EH (cell line): ENCODE data around the gene PNPLA1.

Experiments used
- DNase-seq: peaks from one replicate; pipeline ENCODE4 v3.0.0-alpha.2; 2015; ENCODE audit warnings: low read depth

Gene PNPLA1, protein sequence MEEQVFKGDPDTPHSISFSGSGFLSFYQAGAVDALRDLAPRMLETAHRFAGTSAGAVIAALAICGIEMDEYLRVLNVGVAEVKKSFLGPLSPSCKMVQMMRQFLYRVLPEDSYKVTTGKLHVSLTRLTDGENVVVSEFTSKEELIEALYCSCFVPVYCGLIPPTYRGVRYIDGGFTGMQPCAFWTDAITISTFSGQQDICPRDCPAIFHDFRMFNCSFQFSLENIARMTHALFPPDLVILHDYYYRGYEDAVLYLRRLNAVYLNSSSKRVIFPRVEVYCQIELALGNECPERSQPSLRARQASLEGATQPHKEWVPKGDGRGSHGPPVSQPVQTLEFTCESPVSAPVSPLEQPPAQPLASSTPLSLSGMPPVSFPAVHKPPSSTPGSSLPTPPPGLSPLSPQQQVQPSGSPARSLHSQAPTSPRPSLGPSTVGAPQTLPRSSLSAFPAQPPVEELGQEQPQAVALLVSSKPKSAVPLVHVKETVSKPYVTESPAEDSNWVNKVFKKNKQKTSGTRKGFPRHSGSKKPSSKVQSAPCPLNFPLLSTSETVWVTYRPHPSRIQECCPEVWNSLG

DNA sequence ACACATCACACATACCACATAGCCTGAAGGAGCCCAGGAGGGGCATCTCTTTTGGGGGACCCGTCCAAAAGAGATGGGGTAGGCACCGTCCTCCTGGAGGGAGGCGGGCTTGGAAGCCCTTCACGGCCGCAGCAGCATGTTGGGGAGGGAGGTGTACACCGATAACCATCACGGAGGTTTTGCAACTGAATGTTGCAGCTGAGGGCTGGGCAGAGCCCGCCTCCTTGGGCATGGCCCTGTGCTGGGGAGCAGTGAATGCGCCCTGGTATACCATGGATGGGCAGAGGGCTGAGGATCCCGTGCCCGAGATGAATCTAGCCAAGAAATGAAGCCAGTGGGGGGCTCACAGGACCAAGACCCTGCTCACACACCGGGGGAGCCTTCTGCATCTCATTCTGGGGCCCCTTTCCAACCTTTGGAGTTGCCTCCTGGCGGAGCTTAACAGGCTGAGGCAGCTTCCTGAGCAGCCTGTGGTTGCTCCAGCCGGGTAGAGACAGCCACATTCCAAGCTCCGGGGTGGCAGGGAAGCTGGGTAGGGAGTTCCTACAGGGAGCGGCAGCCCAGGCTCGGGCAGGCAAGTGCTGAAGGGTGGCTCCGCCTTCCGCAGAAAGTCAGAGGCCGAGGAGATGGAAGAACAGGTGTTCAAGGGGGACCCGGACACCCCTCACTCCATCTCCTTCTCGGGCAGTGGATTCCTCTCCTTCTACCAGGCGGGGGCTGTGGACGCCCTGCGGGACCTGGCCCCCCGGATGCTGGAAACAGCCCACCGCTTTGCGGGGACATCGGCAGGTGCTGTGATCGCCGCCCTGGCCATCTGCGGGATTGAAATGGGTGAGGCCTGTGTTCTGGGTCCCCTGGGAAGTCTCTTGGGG lies at the start of gene PNPLA1:
Gene PNPLA1 (plus strand): TSS at position 227 of the 872 bp plus-strand sequence. CDS start 400 bp downstream, at position 627.
- DNase-seq = no peak

DNA sequence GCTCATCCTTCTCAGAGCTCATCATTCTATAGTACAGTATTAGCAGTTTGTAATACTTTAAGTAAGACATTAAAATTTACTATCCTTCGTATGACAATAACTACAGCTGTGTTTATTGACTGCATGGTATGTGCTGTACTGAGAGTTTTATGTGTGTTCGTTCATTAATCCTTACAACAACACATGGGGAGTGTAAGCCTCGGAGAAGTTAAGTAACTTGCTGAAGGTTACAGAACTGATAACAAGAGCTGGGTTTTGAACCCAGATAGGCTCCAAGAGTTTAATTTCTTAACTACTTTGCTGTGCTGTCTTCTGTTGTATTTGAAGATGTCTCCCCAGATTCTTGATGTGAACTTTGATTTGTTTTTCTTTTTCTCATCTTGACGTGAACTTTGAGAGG lies 49.6 kb upstream of the PNPLA1 start:
- no peak for DNase-seq

DNA sequence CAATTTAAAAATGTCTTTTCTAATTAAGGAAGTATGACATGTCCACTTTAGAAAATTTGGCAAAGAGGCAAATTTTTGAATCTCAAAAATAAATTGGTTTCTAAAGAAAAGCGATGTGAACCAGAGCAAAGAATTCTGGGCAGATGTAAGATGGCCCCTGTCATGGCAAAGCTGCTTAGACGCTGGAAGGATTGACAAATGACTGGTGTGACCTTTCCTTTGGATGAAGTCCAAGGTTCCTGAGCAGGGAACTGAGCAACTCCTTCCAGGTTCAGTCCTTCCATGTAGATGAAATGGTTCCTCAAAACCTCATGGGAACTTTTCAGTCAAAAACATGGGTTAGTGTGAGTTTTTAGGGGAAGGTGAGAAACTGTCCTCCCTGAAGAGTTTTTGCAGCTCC lies 48.2 kb upstream of the PNPLA1 start:
- no peak for DNase-seq

DNA sequence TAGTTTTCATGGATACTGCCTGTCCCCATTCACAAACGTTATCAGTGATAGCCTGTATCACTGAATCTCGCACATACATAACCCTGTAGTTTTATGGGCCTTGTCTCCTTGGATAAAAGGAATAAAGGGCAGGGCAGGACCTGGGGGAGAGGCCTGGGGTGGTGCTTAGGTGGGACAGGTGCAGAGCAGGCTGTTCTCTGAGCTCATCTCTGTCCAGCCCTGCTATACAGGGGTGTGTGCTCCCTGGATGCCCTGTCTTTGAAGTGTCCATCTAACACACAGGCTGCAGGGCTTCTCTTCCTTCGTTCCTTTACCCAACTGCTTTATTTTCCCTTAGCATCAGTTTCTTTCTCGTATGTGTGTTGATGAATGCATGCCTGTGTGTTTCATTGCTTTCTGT lies 46.9 kb upstream of the PNPLA1 start:
- no peak for DNase-seq

DNA sequence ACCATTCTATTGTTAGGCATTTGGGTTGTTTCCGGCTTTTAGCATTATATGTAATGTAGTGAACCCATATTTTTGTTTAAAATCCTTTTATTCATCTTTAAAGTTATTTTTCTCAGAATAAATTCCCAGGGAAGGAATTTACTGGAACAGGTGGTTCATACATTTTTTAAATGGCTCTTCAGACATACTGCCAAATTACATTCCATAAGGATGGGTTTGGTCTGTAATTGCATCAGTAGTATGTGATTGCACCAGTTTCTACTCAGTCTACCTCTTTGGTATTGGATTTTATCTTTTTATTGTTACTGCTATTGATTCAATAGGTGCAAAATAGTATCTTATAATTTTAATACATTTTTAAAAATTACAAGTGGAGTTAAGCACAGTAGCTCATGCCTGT lies 46.2 kb upstream of the PNPLA1 start:
- peak; percentile 11 for DNase-seq

DNA sequence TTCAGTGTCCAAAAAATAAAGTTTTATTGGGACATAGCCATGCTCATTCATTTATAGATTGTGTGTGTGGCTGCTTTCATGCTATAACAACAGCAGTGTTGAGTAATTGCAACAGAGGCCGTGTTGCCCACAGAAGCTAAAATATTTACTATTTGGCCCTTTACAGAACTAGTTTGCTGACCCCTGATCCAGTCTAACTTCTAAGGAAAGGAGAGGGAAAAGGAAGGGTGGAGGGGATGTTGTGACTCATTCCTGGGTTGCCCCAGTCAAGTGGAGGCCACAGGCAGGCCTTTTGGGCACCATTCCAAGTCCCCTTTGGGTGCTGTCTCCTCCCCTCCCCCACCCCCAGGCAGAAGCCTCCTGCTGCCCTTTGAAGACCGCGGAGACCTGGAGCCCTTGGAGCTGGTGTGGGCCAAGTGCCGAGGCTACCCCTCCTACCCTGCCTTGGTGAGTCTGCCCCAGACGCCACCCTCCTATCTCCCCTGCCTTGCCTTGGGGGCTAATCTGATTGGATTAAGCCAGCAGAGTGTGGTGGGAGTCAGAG lies 44.9 kb upstream of the PNPLA1 start:
- DNase-seq = peak; percentile 16

DNA sequence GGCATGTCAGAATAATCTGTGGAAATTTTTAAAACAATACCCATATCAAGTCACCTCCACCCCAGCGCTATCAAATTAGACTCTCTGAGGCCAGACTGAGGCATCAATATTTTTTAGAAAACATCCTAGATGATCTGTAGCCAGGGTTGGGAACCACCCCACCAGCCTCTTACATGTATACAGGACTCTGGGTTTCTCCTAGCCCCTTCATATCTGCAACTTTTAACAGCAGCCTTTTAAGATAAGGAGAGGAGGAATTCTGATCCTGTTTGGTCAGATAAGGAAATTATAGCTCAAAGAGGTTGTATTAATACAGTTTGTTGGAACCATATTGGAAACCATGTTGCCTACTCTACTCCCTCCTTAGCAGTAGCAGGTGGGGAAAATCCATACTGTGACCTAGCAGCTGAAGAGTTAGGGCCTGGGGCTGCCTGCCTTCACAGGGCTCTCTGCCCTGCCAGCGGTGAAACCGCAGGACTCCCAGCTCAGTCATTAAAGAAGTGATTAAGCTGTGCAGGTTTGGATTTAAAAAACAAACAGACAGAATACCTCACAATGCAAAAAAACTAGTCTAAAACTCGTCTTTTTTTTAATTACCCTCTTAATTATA lies 43.3 kb upstream of the PNPLA1 start:
- no peak for DNase-seq

DNA sequence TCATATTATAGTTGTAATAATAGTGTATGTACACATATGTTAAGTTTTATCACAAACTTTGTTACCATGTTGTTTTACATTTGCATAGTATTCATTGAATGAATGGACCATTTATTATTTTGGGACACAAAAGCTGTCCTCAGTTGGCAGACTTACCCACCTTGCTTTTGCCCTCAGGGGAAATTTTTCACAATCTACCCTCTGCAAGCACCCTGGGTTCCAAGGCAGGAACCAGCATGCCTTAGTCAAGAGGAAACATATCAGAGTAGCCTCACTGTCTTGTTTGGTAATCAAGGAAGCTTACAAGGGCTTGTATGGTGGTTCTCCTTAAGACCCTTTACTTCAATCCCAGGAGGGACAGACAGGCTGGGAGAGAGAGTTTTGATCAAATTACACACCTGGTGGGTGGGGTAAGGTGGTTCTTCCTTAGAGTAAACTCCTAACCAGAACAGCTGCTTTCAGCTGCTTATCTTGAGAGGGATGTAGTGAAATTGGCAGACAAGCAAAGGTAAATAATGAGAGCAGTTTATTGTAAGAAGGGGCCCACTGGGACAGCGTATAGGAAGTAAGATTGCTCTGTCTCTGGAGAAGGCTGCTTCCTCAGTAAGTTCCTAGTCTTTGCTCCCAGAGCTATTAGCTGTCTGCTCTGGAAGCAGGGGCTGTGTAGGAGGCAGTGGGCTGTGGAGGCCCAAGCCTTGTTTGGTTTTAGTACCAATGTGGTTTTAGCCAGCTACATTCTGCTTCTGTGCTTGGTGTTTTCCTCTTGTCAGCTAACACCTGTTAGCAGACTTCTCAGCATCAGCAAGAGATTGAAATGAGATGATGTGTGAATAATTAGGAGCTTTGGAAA lies 42.3 kb upstream of the PNPLA1 start:
- no peak for DNase-seq

DNA sequence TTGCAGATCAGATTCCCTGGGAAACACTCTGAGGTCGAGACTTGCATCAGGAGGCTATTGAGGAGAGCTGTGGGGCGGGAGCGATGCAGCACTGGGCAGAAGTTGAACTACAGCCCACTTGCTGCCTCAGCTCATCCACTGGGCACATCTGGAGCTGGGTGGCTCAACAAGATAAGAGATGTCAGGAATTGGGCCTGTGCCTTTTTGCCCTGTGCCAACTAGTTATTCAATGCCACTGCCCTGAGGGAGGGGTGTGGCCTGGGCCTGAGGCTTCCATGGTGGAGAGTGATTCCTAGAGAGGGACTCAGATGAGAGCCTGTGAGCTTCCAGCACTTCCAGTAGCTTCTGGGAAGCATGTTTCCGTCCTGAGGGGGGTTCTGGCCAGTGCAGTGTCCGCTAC lies 40.6 kb upstream of the PNPLA1 start:
- no peak for DNase-seq

DNA sequence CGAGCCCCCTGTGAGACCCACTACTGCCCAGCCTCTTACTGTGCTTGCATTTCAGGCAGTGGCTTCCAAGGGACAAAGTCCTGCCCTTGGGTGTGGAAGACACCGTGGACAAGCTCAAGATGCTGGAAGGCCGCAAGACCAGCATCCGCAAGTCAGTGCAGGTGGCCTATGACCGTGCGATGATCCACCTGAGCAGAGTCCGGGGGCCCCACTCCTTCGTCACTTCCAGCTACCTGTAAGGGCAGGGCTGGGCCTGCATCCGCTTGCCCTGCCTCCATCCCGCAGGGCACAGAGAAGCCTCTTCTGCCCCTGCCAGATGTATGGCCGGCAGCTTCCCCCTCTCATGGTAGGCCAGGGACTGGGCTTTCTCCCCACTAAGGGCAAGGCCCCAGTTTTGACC lies 39.5 kb upstream of the PNPLA1 start:
- DNase-seq = no peak

DNA sequence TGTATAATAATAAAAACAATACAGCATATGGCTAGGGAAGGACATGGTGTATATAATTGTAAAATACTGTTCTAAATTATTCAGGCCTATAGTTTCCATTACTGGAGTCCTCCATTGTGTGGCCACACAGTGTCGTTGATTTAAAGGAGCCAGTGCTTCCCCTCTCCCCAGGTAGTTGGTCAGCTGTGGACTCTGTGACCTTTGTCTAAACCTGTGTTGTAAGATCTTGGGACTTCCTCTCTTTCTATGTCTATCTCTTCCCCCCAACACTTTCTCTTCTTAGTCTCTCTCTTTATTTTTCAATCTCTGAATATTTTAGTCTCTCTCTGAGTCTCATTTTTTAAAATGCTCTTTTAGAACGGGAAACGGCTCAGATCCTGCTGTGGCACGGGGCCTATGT lies 37.7 kb upstream of the PNPLA1 start:
- DNase-seq = no peak

DNA sequence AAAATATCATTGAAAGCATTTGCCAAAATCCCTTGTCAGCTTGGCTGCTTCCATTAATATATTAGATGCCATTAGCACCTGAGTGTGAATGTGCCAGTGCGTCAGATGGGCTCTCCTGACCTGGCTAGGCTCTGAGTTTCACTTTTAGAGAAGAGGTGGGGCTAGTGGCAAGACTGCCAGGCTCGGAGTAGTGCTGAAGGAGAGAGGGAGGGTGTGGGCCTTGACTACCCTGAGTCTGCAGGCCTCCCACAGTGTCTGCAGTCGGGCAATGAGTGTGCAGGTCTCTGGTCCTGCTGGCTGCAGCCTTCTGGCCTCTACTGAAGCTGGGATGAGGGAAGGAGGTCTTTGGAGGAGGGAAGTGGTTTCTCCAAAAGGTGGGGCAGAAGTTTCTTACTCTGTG lies 34.6 kb upstream of the PNPLA1 start:
- DNase-seq = no peak

DNA sequence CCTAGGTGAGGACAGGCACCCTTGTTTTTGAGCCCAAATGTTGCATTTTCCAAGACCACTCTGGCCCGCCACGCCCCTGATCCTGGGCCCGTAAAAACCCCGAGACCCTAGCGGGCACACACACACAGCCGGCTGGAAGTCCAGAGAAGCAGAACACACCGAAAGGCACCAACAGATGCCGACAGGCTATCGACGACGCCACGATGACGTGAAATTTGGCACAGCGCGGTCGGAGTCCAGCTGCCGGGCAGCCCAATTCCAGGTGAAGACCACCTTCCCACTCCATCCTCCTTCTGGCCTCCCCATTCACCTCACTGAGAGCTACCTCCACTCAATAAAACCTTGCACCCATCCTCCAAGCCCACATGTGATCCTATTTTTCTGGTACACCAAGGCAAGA lies 34.0 kb upstream of the PNPLA1 start:
- DNase-seq = no peak

DNA sequence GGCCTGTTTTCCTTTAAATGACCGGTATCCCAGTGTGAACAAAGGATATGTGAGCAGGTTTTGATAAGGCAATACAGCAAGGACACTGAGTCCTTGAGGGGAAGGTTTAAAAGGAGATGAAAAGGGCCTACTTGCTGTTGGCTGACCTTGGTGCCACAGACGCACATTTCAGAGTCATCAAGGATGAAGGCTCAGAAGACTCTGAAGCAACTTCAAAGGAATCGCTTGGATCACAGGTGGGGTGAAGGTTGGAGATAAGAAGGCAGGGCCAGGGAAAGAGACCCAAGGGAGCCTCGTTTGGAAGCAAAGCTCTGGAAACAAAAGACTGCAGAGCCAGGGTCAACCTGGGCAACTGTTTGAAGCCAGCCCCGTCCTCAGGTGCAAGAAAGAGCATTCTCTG lies 30.1 kb upstream of the PNPLA1 start:
- DNase-seq = no peak

DNA sequence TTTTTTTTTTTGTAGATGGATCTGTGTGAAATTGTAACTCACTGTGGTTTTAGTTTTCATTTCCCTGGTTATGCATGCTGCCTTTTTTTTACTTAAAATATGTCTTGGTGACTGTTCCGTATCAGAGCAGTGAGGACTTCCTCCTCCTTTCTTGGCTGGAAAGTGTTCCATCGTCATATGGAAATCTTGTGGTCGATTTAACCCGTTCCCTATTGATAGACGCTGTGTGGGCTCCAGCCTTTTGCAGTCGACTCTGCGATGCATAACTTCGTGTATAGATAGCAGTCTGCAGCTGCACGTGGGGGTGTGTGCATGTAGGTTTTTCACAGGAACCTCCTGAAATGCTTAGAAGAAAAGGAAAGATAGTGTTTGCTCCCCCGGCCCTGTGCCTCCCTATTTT lies 28.1 kb upstream of the PNPLA1 start:
- DNase-seq = peak; percentile 26

DNA sequence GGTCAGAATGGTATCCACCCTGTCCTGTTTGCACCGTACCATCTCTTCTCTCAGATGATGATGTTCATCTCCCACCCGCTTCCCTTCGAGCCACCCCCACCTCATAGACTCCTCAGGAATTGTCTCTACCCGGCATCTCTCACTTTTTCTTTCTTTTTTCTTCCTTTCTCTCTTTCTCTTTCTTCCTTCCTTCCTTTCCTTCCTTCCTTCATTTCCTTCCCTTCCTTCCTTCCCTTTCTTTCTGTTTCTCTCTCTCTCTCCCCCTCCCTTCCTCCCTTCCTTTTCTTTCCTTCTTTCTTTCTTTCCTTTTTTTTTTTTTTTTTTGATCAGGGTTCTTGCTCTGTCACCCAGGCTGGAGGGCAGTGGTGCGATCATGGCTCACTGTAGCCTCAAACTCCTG lies 27.7 kb upstream of the PNPLA1 start:
- DNase-seq = no peak

DNA sequence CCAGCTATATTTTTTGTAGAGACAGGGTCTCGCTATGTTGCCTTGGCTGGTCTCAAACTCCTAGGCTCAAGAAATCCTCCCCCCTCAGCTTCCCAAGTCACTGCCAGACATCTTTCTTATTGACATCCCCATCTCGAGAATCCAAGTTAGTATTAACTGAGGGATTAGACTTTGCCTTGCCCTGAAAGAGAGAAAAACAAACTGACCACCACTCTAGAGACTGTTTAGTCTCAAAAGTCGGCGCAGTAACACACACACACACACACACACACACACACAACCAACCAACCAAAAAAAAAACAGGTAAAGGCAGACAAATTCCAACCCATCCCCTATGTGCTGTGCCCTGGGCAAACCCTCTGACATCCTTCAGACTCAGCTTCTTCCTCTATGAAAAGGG lies 27.2 kb upstream of the PNPLA1 start:
- no peak for DNase-seq

DNA sequence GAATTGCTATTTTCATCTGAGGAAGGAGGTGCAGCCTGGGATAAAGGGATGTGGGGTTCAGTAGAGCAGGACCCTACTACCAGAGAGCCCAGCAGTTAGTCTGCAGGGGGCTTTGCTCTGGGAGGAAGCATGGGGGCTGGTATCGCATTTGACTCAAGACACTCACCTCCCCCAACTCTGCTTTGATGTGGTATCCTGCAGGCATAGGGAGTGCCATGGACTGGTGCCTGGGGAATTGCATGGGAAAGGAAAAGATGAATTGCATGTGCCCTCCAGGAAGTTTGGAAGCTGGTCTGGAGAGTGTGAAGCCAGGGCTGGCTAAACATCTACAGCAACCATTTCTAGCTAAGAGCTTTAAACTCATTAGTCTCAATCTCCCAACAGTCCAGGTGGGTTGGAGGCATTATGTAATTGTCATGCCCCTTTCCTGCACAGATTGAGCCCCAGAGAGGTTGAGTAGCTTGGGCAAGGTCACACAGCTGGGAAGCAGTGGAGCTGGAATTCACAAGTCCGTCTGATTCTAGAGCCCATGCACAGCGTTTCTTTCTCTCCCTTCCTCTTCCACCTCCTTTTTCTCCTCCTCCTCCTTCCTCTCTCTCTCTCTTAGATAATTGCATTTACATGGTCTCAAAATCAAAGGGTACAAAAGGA lies 26.2 kb upstream of the PNPLA1 start:
- no peak for DNase-seq

DNA sequence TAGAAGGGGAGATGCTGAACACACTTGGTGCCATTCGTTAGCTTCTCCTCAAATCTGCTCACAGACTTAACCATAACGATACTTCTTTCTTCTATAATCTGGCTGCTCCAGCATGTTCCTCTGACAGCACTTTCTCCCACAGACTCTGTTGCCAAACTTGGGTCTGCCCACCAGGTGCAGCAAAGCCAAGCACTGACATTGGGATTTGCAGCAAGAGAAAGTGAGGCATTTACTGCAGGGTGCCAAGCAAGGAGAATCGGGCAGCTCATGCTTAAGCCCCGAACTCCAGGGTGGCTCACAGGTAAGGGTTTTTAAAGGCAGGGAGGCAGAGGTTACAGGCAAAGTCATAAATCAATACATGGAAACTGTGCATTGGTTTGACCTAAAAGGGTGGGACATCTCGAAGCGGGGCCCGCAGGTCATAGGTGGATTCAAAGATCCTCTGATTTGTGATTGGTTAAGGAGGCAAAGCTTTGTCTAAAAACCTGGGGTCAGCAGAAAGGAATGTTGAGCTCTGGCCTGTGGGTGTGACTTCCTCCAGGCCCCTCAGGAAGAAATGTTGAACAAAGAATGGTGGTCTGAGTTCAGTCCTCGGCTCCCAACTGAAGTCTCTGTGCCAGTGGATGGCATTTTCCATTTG lies 25.1 kb upstream of the PNPLA1 start:
- peak; percentile 18 for DNase-seq

DNA sequence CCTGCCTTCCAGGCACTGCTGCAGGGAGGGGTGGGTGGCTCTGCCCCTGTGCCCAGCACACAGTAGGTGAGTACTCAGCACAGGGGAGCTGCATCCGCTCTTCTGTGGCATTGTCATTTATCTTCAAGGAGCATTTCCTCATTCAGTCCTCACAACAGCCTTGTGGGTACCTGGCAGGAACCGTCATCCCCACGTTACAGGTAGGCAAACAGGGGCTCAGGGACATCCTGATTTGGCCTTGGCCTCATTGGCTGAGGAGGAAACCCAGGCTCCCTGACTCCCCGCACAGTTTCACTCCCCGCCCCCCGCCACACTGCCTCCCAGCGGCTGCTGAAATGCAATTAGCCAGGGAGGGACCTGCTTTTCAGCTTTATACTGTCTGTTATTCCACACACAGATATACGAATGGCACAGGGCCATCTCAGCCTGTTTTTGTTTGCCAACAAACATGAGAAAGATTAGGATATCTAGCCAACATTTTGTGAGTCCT lies 24.2 kb upstream of the PNPLA1 start:
- DNase-seq = no peak
